GM12801 (cell line): ENCODE data around the gene MTHFD1L.

ENCODE experiments used
- TF ChIP-seq, protein P1 (sequence below): IDR thresholded peaks from one replicate; pipeline ENCODE4 v1.5.1; 2011; ENCODE audit warnings: control low read depth; ENCODE audit not compliant: insufficient read length; ENCODE audit errors: extremely low read depth

The MTHFD1L gene

DNA sequence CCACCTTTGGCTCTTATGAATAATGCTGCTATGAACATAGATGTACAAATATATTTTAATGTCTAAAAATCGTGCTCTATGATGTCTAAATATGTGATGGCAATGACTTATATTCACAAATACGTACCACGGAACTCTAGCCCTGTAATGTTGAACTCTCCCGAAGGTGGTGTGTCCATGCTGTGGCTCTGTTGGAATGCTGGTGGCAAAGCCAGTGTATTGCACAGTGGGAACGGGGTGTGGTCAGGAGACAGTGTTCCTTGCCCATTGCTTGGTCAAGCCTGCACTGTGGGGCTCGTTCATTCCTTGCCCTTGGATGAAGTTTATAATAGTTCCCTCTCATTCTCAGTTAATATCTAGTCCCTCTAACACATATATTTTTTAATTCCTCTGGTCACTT is 109.6 kb downstream of the MTHFD1L start:
- TF ChIP-seq, protein P1, sequence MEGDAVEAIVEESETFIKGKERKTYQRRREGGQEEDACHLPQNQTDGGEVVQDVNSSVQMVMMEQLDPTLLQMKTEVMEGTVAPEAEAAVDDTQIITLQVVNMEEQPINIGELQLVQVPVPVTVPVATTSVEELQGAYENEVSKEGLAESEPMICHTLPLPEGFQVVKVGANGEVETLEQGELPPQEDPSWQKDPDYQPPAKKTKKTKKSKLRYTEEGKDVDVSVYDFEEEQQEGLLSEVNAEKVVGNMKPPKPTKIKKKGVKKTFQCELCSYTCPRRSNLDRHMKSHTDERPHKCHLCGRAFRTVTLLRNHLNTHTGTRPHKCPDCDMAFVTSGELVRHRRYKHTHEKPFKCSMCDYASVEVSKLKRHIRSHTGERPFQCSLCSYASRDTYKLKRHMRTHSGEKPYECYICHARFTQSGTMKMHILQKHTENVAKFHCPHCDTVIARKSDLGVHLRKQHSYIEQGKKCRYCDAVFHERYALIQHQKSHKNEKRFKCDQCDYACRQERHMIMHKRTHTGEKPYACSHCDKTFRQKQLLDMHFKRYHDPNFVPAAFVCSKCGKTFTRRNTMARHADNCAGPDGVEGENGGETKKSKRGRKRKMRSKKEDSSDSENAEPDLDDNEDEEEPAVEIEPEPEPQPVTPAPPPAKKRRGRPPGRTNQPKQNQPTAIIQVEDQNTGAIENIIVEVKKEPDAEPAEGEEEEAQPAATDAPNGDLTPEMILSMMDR, result no peak

DNA sequence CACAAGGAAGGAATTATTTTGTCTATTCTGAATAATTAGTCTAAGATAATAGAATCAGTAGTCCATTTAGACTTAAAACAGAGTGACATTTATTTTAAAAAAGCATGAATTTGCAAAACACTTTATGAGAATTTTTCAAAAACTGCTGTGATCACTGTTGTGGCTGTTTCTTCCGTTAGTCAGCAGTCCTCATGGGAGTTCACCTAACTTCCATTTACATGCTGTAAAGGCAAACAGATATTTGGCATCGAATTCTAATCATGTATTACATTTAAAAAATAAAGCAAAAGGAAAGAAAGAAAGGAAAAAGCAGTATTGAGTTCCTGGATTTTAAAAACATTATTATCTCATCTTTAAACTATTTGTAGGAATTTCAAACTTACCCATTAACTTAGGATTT is 111.8 kb downstream of the MTHFD1L start:
- TF ChIP-seq, protein P1, result no peak

DNA sequence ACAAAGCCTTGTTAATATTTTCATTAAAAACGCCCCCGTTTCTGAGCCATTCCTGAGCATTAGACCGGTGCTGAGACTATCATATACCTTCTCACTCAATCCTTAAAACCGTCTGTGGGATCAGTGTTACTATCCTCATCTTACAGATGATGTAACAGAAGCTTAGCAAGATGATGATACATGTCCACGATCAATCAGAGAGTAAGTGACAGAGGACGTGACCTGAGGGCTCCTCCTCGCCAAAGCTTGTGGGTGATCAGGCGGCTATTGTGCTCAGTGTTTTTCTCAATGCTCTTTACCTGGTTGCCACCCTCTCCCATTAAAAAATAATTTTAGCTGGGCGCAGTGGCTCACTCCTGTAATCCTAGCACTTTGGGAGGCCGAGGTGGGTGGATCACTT is 113.1 kb downstream of the MTHFD1L start:
- TF ChIP-seq, protein P1, result no peak

DNA sequence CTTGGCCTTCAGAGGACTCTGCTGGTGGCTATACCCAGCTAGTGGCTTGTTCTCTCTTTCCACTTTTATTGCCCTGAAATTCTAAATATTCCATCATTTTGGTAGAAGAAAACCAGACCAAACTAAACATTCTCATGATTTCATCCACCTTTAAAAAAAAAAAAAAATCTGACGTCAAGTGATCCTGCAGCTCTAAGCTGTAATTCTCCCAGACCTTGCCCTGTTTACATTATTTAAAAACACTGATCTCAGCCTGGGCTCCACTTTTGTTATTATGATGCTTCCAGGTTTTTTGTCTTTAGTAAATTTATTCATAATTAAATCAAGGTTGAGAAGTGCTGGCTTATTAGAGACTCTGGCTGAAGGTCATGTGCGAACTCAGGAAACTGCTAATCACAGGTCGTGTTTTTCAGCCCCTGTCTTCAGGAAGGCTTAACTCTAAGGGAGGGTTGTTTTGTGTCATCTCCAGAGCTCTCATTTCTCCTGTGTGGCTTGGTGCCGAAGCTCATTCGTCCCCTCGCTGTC is 114.4 kb downstream of the MTHFD1L start:
- TF ChIP-seq, protein P1, result no peak

DNA sequence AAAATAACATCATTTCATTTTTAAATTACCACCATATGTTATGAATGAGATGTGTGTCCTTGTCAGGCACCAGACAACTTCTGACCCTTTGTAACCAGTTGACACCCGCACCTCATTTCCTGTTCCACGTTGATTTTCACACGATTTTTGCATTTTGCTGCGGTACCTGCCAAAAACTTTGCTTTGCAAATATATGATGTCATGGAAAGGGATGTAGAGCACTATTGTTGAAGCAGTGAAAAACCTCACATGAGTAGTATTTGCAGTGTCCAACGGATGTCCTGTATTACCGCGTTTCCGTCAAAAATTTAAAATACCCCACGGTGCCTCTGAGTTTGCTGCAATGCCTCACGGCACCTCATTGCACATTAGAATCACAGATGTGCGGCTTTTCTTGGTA is 115.6 kb downstream of the MTHFD1L start:
- TF ChIP-seq, protein P1, result no peak

DNA sequence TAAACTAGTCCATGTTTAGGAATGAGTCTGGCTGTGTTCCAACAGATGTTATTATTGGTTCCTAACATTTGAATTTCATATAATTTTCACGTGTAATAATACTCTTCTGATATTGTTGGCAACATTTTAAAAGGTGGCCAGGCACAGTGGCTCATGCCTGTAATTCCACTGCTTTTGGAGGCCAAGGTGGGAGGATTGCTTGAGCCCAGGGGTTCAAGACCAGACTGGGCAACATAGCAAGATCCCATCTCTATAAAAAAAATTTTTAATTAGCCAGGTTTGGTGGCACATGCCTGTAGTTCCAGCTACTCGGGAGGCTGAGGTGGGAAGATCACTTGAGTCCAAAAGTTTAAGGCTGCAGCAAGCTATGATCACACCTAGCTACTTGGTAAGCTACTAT is 116.2 kb downstream of the MTHFD1L start:
- TF ChIP-seq, protein P1, result no peak

- TF ChIP-seq, protein P1, result no peak
Measured at GRCh38 chr6:150987371-150987828, 121.9 kb downstream of the MTHFD1L start.
